ENCODE data around the gene ITPRID2. TPM values are rescaled to one million over a fixed set of nuclear protein-coding genes. Genes with fewer than 3 reads are reported as not detected.

ITPRID2 gene
- total and polyA plus RNA-seq, 2 of the 8 experiments (the other 6 are each of a cell fraction or from before 2014, with no cell fraction given) = 1.9 to 12.6 TPM

DNA sequence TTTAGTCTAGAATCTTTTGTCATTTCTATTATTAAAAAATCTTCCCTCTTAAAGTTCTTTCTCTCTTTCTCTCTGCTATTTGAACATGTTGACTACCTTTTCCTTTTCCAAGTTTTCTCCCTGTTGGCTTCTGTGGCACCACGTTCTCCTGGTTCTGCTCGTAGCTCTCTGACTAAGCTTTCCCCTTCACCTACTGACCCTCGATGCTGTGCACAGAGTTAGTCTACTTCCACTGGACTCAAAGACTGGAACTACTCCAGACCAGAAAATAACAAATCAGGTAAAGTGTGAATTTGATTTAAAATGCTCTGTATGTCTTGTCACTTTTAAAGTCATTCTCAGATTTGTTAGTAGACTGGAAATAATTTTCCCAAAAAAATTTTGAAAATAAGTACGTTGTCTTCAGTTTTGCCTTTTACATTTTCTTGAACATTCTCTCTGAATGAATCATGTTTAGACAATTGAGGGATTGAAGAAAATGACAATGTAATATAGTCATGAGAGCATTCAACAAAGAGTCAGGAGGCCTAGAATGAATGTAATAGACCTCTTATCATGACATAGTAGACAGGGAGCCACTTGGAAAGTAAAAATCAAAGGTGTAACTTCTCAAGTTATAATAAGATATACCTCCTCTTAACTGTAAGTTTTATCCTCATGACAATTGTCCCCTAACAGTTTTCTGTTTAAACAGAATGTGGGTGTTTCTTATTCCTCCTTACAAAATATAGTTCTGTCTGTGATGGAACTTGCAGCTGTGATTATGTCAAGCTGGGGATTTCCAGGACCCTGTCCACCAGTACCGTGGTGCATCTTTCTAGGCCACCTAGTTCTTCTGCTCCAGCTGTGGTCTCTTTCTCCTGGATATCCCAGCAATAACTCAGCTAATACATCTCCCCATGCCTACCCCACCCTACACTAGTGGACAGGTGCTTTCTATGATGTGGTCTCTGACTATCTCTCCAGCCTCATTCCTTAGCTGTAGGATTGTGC, 25.5 kb downstream of the ITPRID2 start:
- DNase-seq (ENCODE audit: low read depth in 1 of 2, low spot score in 2 of 2) = no peak
- Histone ChIP-seq H2BK15ac (ENCODE audit: low read length) (no peak overlapping the region), H2AK5ac (ENCODE audit: low read depth, low read length) (no peak overlapping the region), H3K79me1 (ENCODE audit: low read depth, low read length) (no peaks in the 10 kb centered on the region), H3K27me3 (replicated peaks in 1 of 4; ENCODE audit: control insufficient read depth in 3 of 4, extremely low read depth in 1 of 4, insufficient read depth in 3 of 4, low read length in 3 of 4) (no peaks in the 10 kb centered on the region), H4K8ac (ENCODE audit: extremely low read depth, insufficient read depth, low read length) (no peak overlapping the region), H3K4ac (replicated peaks; ENCODE audit: insufficient read length, low read depth, low read length) (no peak overlapping the region), H3K27ac (ENCODE audit: low read depth, low read length) (no peak overlapping the region), H2AFZ (ENCODE audit: low read length) (no peak overlapping the region), H3K23me2 (ENCODE audit: low read depth, low read length) (no peaks in the 10 kb centered on the region; the same call in 1 of the 2 replicates), H3K4me2 (ENCODE audit: insufficient read depth in 1 of 2, low read depth in 2 of 2, low read length in 2 of 2) (no peak overlapping the region), H3K4me3 (ENCODE audit: extremely low read depth in 1 of 4, insufficient read depth in 2 of 4, low read depth in 3 of 4, low read length in 4 of 4) (no peak overlapping the region), H3K18ac (ENCODE audit: extremely low read depth, low read length) (no peak overlapping the region), H4K91ac (replicated peaks; ENCODE audit: insufficient read length, low read length) (no peak overlapping the region), H2BK120ac (replicated peaks; ENCODE audit: low read depth, low read length) (no peak overlapping the region), H3K4me1 (replicated peaks in 1 of 4; ENCODE audit: control insufficient read depth in 3 of 4, insufficient read depth in 4 of 4, low read length in 3 of 4) (no peaks in the 10 kb centered on the region), H4K20me1 (replicated peaks in 1 of 2; ENCODE audit: control insufficient read depth in 1 of 2, insufficient read depth in 2 of 2, low read length in 2 of 2) (no peaks in the 10 kb centered on the region), H2BK5ac (ENCODE audit: low read depth, low read length) (no peak overlapping the region), H2BK20ac (ENCODE audit: low read length) (no peak overlapping the region), H4K5ac (ENCODE audit: insufficient read length, low read depth, low read length) (no peak overlapping the region), H3K14ac (ENCODE audit: insufficient read length) (no peak overlapping the region), H3K9ac (replicated peaks in 1 of 4; ENCODE audit: extremely low read depth in 1 of 4, low read depth in 3 of 4, low read length in 3 of 4) (no peak overlapping the region), H3K36me3 (ENCODE audit: control insufficient read depth in 2 of 4, insufficient read depth in 4 of 4, low read length in 3 of 4) (peaks cover 0 to 16% (median 5%) of the 10 kb centered on the region in 4 experiments; a peak in 7 of 8 replicates), H3K9me3 (ENCODE audit: insufficient read depth in 2 of 2, low read depth in 1 of 2, low read length in 1 of 2) (no peaks in the 10 kb centered on the region), H2BK12ac (ENCODE audit: low read depth, low read length) (no peak overlapping the region), H3K56ac (replicated peaks; ENCODE audit: insufficient read length, low read depth, low read length) (no peak overlapping the region), H3K79me2 (ENCODE audit: control insufficient read depth in 1 of 2, insufficient read depth in 2 of 2, low read length in 2 of 2) (no peaks in the 10 kb centered on the region), H3K23ac (ENCODE audit: insufficient read length) (no peak overlapping the region)
- ChIA-PET POLR2A (ENCODE audit: partially characterized antibody) (no interaction called here), CTCF (ENCODE audit: partially characterized antibody) (interaction anchor here (0.6 to 1.6 kb wide), 3 partner anchors 12 to 1006 kb away, joined by 3 to 4 read pairs (median 4); no protein-coding TSS in a partner anchor)
- no peak for TF ChIP-seq EP300 (IDR thresholded peaks at IDR 0.05; ENCODE audit: borderline replicate concordance in 1 of 2, low read depth in 2 of 2, low read length in 2 of 2)
- no peak for TF ChIP-seq CEBPB (IDR thresholded peaks at IDR 0.05; ENCODE audit: low read depth, low read length)
- peak; percentile 7 for FAIRE-seq
- 93% methylated on average over 5 of the region's 5 CpGs; no CpG with 5 or more reads in 1 of the 2 experiments for WGBS, 2 experiments (ENCODE audit: extremely low coverage in 1 of 2, insufficient coverage in 1 of 2, insufficient read length in 1 of 2, insufficient replicate concordance in 2 of 2, low coverage in 1 of 2, low lambda C conversion rate in 2 of 2, missing lambda C conversion rate in 1 of 2)

Data from H1 (cell line).